Thyroid gland (tissue), 4 donors: ENCODE results near the gene PTPN4.

ENCODE experiments used
- CTCF ChIP-seq, 6 experiments: fragments of 200-600 bp in 3 of 6; fragments of 450-650 bp in 3 of 6; sonication (generic) in 3 of 6; IDR thresholded peaks; one replicate each; pipeline ENCODE4 v1.5.1; 2016 to 2019; ENCODE audit warnings: antibody characterized with exemption in 6 of 6, mild to moderate bottlenecking in 2 of 6, inconsistent platforms in 1 of 6, moderate library complexity in 1 of 6
- POLR2A ChIP-seq, 2 donors: fragments of 450-650 bp; IDR thresholded peaks; one replicate each; pipeline ENCODE4 v1.6.1; 2017; ENCODE audit warnings: antibody characterized with exemption in 2 of 2, mild to moderate bottlenecking in 2 of 2, moderate library complexity in 1 of 2

- TF ChIP-seq CTCF (IDR thresholded peaks at IDR 0.05) (no peak), POLR2A (IDR thresholded peaks at IDR 0.05) (no peak)
Observed at GRCh38 chr2:119710281-119710680, 49.4 kb upstream of the PTPN4 start.
